SK-N-SH (cell line): Measurements from ENCODE around the gene MAPRE2. TPM values are rescaled to one million over a fixed set of nuclear protein-coding genes. Genes with fewer than 3 reads are reported as not detected.

ENCODE experiments used
- CTCF ChIA-PET: fragments of 300-600, 350-600 bp; formaldehyde crosslinking; extraction: SDS; loops from one replicate; lab custom pipeline; 2021; lab: Yijun Ruan, JAX
- POLR2A ChIA-PET: fragments of 350-600 bp; sonication (Branson Sonifier 250); formaldehyde crosslinking; extraction: SDS; loops from one replicate; lab custom pipeline; 2020; ENCODE audit warnings: antibody characterized with exemption, inconsistent platforms; lab: Yijun Ruan, JAX
- DNase-seq: peaks from one replicate; pipeline ENCODE4 v3.0.0; 2012
- H2AFZ ChIP-seq: fragments of 200-600 bp; sonication (generic); 2 replicates; pipeline ENCODE4 v1.8.1; 2016; ENCODE audit warnings: antibody characterized with exemption, mild to moderate bottlenecking, low read depth
- H3F3A ChIP-seq: fragments of 200-600 bp; sonication (generic); replicated peaks from 2 replicates; pipeline ENCODE3; 2016; ENCODE audit warnings: antibody characterized with exemption, mild to moderate bottlenecking; ENCODE audit not compliant: insufficient read depth
- H3K27ac ChIP-seq, 2 experiments: fragments of 200-500 bp in 1 of 2; fragments of 200-600 bp in 1 of 2; sonication (Bioruptor generic) in 1 of 2; sonication (generic), shearing (Covaris generic) in 1 of 2; 2 replicates each; pipeline versions ENCODE4 v1.5.1 to v1.6.1; 2014 to 2016; ENCODE audit warnings: low read depth in 2 of 2, inconsistent platforms in 1 of 2, low read length in 1 of 2, mild to moderate bottlenecking in 1 of 2, mixed read lengths in 1 of 2
- H3K27me3 ChIP-seq: fragments of 200-600 bp; sonication (generic), shearing (Covaris generic); 2 replicates; pipeline ENCODE4 v1.6.1; 2016; ENCODE audit warnings: mixed run types; ENCODE audit not compliant: insufficient read depth
- H3K36me3 ChIP-seq, 2 experiments: fragments of 200-500 bp in 1 of 2; fragments of 200-600 bp in 1 of 2; sonication (Bioruptor generic) in 1 of 2; sonication (generic) in 1 of 2; replicated peaks in 1 of 2; 2 replicates each; pipeline versions ENCODE3 to v1.5.1; 2014 to 2016; ENCODE audit warnings: low read length in 1 of 2, mild to moderate bottlenecking in 1 of 2; ENCODE audit not compliant: insufficient read depth in 2 of 2, control insufficient read depth in 1 of 2
- H3K4me1 ChIP-seq, 2 experiments: fragments of 200-500 bp in 1 of 2; fragments of 200-600 bp in 1 of 2; sonication (Bioruptor generic) in 1 of 2; sonication (generic), shearing (Covaris generic) in 1 of 2; 2 replicates each; pipeline versions ENCODE4 v1.5.1 to v1.6.1; 2014 to 2016; ENCODE audit warnings: low read depth in 1 of 2, low read length in 1 of 2, mixed run types in 1 of 2; ENCODE audit not compliant: insufficient read depth in 2 of 2, control insufficient read depth in 1 of 2
- H3K4me2 ChIP-seq: fragments of 200-600 bp; sonication (generic), shearing (Covaris generic); 2 replicates; pipeline ENCODE4 v1.6.1; 2017; ENCODE audit warnings: mixed run types
- H3K4me3 ChIP-seq, 2 experiments: fragments of 200-500 bp in 1 of 2; fragments of 200-600 bp in 1 of 2; sonication (Bioruptor generic) in 1 of 2; sonication (generic), shearing (Covaris generic) in 1 of 2; 2 replicates each; pipeline versions ENCODE4 v1.5.1 to v1.8.1; 2014 to 2016; ENCODE audit warnings: low read depth in 2 of 2, inconsistent platforms in 1 of 2, low read length in 1 of 2, mild to moderate bottlenecking in 1 of 2, mixed read lengths in 1 of 2, moderate library complexity in 1 of 2
- H3K79me2 ChIP-seq: fragments of 200-600 bp; sonication (generic); 2 replicates; pipeline ENCODE4 v1.8.1; 2017; ENCODE audit warnings: mild to moderate bottlenecking; ENCODE audit not compliant: insufficient read depth
- H3K9ac ChIP-seq: fragments of 200-600 bp; sonication (generic); 2 replicates; pipeline ENCODE4 v1.6.1; 2017; ENCODE audit warnings: mixed run types
- H3K9me2 ChIP-seq: fragments of 200-600 bp; sonication (generic); 2 replicates; pipeline ENCODE4 v1.6.1; 2017; ENCODE audit warnings: mixed run types
- H3K9me3 ChIP-seq: fragments of 200-600 bp; sonication (generic); 2 replicates; pipeline ENCODE4 v1.6.1; 2017; ENCODE audit warnings: mixed run types, mild to moderate bottlenecking, moderate library complexity
- H4K20me1 ChIP-seq: fragments of 200-600 bp; sonication (generic); 2 replicates; pipeline ENCODE4 v1.6.1; 2017; ENCODE audit warnings: mild to moderate bottlenecking, mixed run types; ENCODE audit not compliant: insufficient read depth
- CHD2 ChIP-seq: fragments of 150-350 bp; IDR thresholded peaks from 2 replicates; pipeline ENCODE4 v1.6.1; 2018; ENCODE audit warnings: low read length; ENCODE audit not compliant: partially characterized antibody
- CTCF ChIP-seq: fragments of 200-600 bp; sonication (generic); IDR thresholded peaks from 2 replicates; pipeline ENCODE4 v1.6.1; 2017; ENCODE audit warnings: antibody characterized with exemption, mild to moderate bottlenecking, moderate library complexity
- EZH2phosphoT487 ChIP-seq: fragments of 200-600 bp; sonication (generic); IDR thresholded peaks from 2 replicates; pipeline ENCODE4 v1.6.1; 2017; ENCODE audit warnings: low read depth, mixed run types, mild to moderate bottlenecking, antibody characterized with exemption, moderate library complexity, borderline replicate concordance
- FOSL2 ChIP-seq: IDR thresholded peaks from 2 replicates; pipeline ENCODE4 v1.4.0; 2012; ENCODE audit warnings: low read depth, mild to moderate bottlenecking, moderate library complexity, borderline replicate concordance
- FOXJ3 ChIP-seq: sonication (generic); formaldehyde crosslinking; IDR thresholded peaks from 2 replicates; pipeline ENCODE4 v1.5.1; 2020; ENCODE audit warnings: mild to moderate bottlenecking, missing genetic modification reagents
- FOXM1 ChIP-seq: IDR thresholded peaks from 2 replicates; pipeline ENCODE4 v1.4.0; 2012; ENCODE audit warnings: low read depth, mild to moderate bottlenecking
- GABPA ChIP-seq: IDR thresholded peaks from 2 replicates; pipeline ENCODE4 v1.4.0; 2012; ENCODE audit warnings: low read depth, mild to moderate bottlenecking
- GATA2 ChIP-seq: sonication (generic); formaldehyde crosslinking; IDR thresholded peaks from 2 replicates; pipeline ENCODE4 v1.5.0; 2020; ENCODE audit warnings: mild to moderate bottlenecking, missing genetic modification reagents
- RAD21 ChIP-seq: IDR thresholded peaks from 2 replicates; pipeline ENCODE4 v1.6.1; 2012; ENCODE audit warnings: mild to moderate bottlenecking, low read length
- TCF12 ChIP-seq: IDR thresholded peaks from 2 replicates; pipeline ENCODE4 v1.4.0; 2012
- TEAD4 ChIP-seq: IDR thresholded peaks from 2 replicates; pipeline ENCODE4 v1.4.0; 2012; ENCODE audit warnings: mild to moderate bottlenecking, borderline replicate concordance; ENCODE audit not compliant: insufficient read depth
- USF1 ChIP-seq: IDR thresholded peaks from 2 replicates; pipeline ENCODE4 v1.4.0; 2012; ENCODE audit warnings: low read depth, borderline replicate concordance
- WGBS: methylation state at CpG from one replicate; pipeline ENCODE4 v1.1.6; 2017; ENCODE audit warnings: low lambda C conversion rate; 5-methylcytosine and 5-hydroxymethylcytosine counted together
- polyA plus RNA-seq, 3 experiments: library from polyadenylated mRNA; depleted of rRNA; stranded (reverse); fragments of >200 nt; gene quantifications; 2 replicates each; pipeline ENCODE4 v1.2.3, GENCODE V29; 2012

The MAPRE2 gene
- polyA plus RNA-seq, 1 of the 3 experiments (the other 2 are of a cell fraction), result 11.5 TPM

GRCh38 chr18:35032113-35032512, 9.1 kb upstream of the MAPRE2 start (continued):
- TF ChIP-seq GATA2 (CRISPR knock-in tag) (no peak), TCF12 (no peak), CTCF (no peak), TEAD4 (no peak), FOSL2 (no peak)

- WGBS, result 74% methylated on average over 1 of the region's 1 CpG
Measured at GRCh38 chr18:35038029-35038428, 3.2 kb upstream of the MAPRE2 start.

GRCh38 chr18:35038881-35039491, 2.2 kb upstream of the MAPRE2 start:
- peaks cover 22% of the 10 kb centered on the region for H3K79me2 ChIP-seq
- H3K4me2 ChIP-seq, result no peak overlapping the region
- no peak for DNase-seq
- no peak overlapping the region for H3K9ac ChIP-seq
- TF ChIP-seq FOXJ3 (no peak), USF1 (no peak), CHD2 (no peak), GABPA (no peak), FOXM1 (no peak)
- TF ChIP-seq, all 33 proteins: peak for 0
- ChIA-PET CTCF (interaction anchor here (1.0 to 3.8 kb wide), 5 partner anchors 10 to 105 kb away, joined by 3 to 18 read pairs (median 10); no protein-coding TSS in a partner anchor), POLR2A (no interaction called here)
- Histone ChIP-seq H3K4me3 (no peak overlapping the region), H3K27ac (peak overlapping the region in 1 of 2 experiments; percentile 43; a peak in 1 of 4 replicates), H3K27me3 (no peaks in the 10 kb centered on the region), H3K9me3 (no peaks in the 10 kb centered on the region), H3K36me3 (no peaks in the 10 kb centered on the region), H3K4me1 (peaks cover 9 to 13% of the 10 kb centered on the region in 2 experiments; a peak in 3 of 4 replicates), H2AFZ (no peak overlapping the region), H3K9me2 (no peaks in the 10 kb centered on the region), H4K20me1 (no peaks in the 10 kb centered on the region), H3F3A (no peaks in the 10 kb centered on the region)
- WGBS, result 100% methylated on average over 2 of the region's 2 CpGs

More at GRCh38 chr18:35038029-35038428, 3.2 kb upstream of the MAPRE2 start:
- Histone ChIP-seq H3K27me3 (no peaks in the 10 kb centered on the region), H4K20me1 (no peaks in the 10 kb centered on the region), H3K36me3 (no peaks in the 10 kb centered on the region), H3K9ac (no peak overlapping the region), H3F3A (no peaks in the 10 kb centered on the region), H3K79me2 (peaks cover 13% of the 10 kb centered on the region), H3K4me2 (no peak overlapping the region), H3K27ac (no peak overlapping the region), H3K4me3 (no peak overlapping the region), H2AFZ (no peak overlapping the region), H3K4me1 (peaks cover 9 to 12% of the 10 kb centered on the region in 2 experiments; a peak in 3 of 4 replicates), H3K9me3 (no peaks in the 10 kb centered on the region), H3K9me2 (no peaks in the 10 kb centered on the region)
- TF ChIP-seq EZH2phosphoT487 (no peak), GABPA (no peak), RAD21 (no peak)
- no peak for DNase-seq
- POLR2A ChIA-PET, result no interaction called here
- CTCF ChIA-PET, result interaction anchor here (1.0 to 3.3 kb wide), 2 partner anchors 12 to 88 kb away, joined by 3 to 12 read pairs; no protein-coding TSS in a partner anchor
